Measurements from ENCODE around the gene ARHGEF38. TPM values are rescaled to one million over a fixed set of nuclear protein-coding genes. Genes with fewer than 3 reads are reported as not detected.

The ARHGEF38 gene
- total and polyA plus RNA-seq, 11 donors = not detected

DNA sequence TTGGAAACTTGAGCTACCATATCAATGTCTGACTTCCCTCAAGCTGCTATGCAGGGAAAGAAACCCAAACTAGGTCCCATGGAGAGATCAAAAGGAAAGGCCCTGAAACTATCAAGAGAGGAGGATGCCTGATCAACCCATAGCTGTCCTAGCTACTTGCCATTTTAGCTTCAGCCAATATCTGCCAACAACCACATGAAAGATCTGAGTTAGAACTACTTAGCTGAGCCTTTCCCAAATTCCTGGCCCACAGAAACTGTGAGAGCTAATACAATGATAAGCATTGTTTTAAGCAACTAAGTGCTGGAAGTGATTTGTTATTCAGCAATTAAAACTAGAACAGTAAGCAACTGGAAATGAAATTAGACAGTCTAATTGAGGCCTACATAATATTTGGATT is 6.3 kb upstream of the ARHGEF38 start:
- H3K9me3 ChIP-seq = no peaks in the 10 kb centered on the region
- H3K4me1 ChIP-seq = peaks cover 0 to 5% (median 0%) of the 10 kb centered on the region in 12 donors
- DNase-seq (no peak), ATAC-seq (no peak)
- H3K27ac ChIP-seq = no peak overlapping the region
- no peaks in the 10 kb centered on the region for H3K36me3 ChIP-seq
- H3K27me3 ChIP-seq = no peaks in the 10 kb centered on the region
- intact Hi-C loops (cut with DNase I) = no loop called here
- TF ChIP-seq POLR2A (IDR thresholded peaks at IDR 0.05) = no peak
- TF ChIP-seq, protein P1, sequence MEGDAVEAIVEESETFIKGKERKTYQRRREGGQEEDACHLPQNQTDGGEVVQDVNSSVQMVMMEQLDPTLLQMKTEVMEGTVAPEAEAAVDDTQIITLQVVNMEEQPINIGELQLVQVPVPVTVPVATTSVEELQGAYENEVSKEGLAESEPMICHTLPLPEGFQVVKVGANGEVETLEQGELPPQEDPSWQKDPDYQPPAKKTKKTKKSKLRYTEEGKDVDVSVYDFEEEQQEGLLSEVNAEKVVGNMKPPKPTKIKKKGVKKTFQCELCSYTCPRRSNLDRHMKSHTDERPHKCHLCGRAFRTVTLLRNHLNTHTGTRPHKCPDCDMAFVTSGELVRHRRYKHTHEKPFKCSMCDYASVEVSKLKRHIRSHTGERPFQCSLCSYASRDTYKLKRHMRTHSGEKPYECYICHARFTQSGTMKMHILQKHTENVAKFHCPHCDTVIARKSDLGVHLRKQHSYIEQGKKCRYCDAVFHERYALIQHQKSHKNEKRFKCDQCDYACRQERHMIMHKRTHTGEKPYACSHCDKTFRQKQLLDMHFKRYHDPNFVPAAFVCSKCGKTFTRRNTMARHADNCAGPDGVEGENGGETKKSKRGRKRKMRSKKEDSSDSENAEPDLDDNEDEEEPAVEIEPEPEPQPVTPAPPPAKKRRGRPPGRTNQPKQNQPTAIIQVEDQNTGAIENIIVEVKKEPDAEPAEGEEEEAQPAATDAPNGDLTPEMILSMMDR (IDR thresholded peaks at IDR 0.05) = no peak
- H3K4me3 ChIP-seq = no peak overlapping the region

DNA sequence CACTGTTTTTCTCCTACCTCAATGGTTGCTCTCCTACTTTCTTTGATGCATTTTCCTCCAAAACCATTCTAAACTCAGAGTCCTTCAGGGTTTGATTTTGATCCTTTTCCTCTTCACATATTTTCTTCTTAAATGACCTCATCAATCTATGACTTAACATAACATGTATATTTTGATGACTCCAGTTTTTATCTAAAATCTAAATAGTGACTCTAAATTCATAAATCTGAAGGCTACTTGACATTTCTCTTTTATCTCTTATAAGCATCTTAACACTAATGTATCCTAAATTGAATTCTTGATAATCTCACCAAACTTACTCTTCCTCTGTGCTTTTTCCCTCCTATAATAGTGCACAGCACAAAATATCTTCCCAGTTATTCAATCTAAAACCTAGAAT is 4.7 kb upstream of the ARHGEF38 start:
- TF ChIP-seq, protein P1 (IDR thresholded peaks at IDR 0.05) = no peak
- no peak for TF ChIP-seq POLR2A (IDR thresholded peaks at IDR 0.05)
- H3K36me3 ChIP-seq = no peaks in the 10 kb centered on the region
- peaks cover 0 to 5% (median 0%) of the 10 kb centered on the region in 12 donors for H3K4me1 ChIP-seq
- no peak overlapping the region for H3K27ac ChIP-seq
- ATAC-seq = no peak
- no peak for DNase-seq
- H3K9me3 ChIP-seq = no peaks in the 10 kb centered on the region
- H3K27me3 ChIP-seq = no peaks in the 10 kb centered on the region
- no peak overlapping the region for H3K4me3 ChIP-seq
- intact Hi-C loops (cut with DNase I) = no loop called here

DNA sequence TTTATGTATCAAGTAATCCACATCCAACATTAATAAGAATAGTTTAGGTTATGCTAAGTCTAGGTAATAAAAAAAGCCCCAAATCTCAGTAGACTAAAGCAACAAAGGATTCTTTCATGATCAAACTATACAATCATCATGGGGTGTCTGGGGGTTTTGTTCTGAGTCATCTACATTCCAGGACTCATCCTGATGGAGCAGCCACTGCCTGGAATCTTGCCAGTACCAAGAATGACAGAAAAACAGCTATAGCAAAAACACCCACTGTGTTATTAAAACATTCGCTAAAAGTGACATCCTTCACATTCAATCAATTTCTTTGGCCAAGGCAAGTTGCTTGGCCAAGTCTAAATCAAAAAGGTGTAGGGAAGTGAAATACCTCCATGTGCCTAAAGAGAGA is 3.9 kb upstream of the ARHGEF38 start:
- Histone ChIP-seq H3K4me1 (peaks cover 0 to 5% (median 0%) of the 10 kb centered on the region in 12 donors), H3K36me3 (no peaks in the 10 kb centered on the region), H3K27me3 (no peaks in the 10 kb centered on the region), H3K27ac (no peak overlapping the region), H3K9me3 (no peaks in the 10 kb centered on the region), H3K4me3 (no peak overlapping the region)
- ATAC-seq (no peak), DNase-seq (no peak)
- 75 to 93% (median 84%) methylated on average over 1 of the region's 1 CpG for WGBS, 4 donors
- TF ChIP-seq, protein P1 (IDR thresholded peaks at IDR 0.05) = no peak
- no peak for TF ChIP-seq POLR2A (IDR thresholded peaks at IDR 0.05)
- intact Hi-C loops (cut with DNase I) = no loop called here

DNA sequence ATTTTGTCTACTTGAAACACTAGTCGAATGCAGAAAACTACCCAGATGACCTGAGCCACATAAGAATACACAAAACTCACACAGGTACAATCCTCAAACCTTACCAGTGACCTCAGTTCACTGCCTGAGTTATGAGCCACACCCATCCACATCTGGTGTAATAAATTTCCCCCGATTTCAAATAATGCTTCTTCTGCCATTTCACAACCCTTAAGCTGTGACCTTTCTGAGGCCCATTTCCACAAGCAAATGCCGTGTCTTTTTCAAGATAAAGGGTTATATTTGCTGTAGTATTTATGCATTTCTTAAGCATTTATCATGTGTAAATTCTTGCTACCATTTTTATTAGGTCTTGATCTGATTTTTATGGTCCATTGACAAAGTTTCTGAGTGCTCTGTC is 1.8 kb upstream of the ARHGEF38 start:
- H3K9me3 ChIP-seq = no peaks in the 10 kb centered on the region
- 65 to 76% (median 72%) methylated on average over 3 of the region's 3 CpGs for WGBS, 4 donors
- intact Hi-C loops (cut with DNase I) = no loop called here
- no peaks in the 10 kb centered on the region for H3K27me3 ChIP-seq
- ATAC-seq (no peak), DNase-seq (no peak)
- H3K4me3 ChIP-seq = no peak overlapping the region
- no peaks in the 10 kb centered on the region for H3K4me1 ChIP-seq
- TF ChIP-seq POLR2A (IDR thresholded peaks at IDR 0.05) = no peak
- TF ChIP-seq, protein P1 (IDR thresholded peaks at IDR 0.05) = no peak
- H3K27ac ChIP-seq = no peak overlapping the region
- no peaks in the 10 kb centered on the region for H3K36me3 ChIP-seq

Measured in heart left ventricle (tissue), 16 donors.